IPS-18a (cell line): Measurements from ENCODE around the gene ZBTB46.

Experiments used
- H3K27ac ChIP-seq: one replicate; pipeline ENCODE4 v1.5.1; 2013; ENCODE audit warnings: low read length
- H3K27me3 ChIP-seq: one replicate; pipeline ENCODE4 v1.6.1; 2013; ENCODE audit warnings: mild to moderate bottlenecking, low read length; ENCODE audit not compliant: control insufficient read depth, insufficient read depth
- H3K36me3 ChIP-seq: one replicate; pipeline ENCODE4 v1.6.1; 2013; ENCODE audit warnings: low read depth, low read length; ENCODE audit not compliant: control insufficient read depth
- H3K4me1 ChIP-seq: one replicate; pipeline ENCODE4 v1.6.1; 2013; ENCODE audit warnings: low read depth, low read length; ENCODE audit not compliant: control insufficient read depth
- H3K4me3 ChIP-seq: one replicate; pipeline ENCODE4 v1.5.1; 2013; ENCODE audit warnings: low read length
- H3K9ac ChIP-seq: one replicate; pipeline ENCODE4 v1.6.1; 2013; ENCODE audit warnings: mild to moderate bottlenecking, low read length, moderate library complexity
- H3K9me3 ChIP-seq: one replicate; pipeline ENCODE4 v1.6.1; 2013; ENCODE audit warnings: low read depth, low read length; ENCODE audit not compliant: control insufficient read depth

The ZBTB46 gene

GRCh38 chr20:63705232-63706026 lies 125.6 kb downstream of the ZBTB46 start:
- H3K4me3 ChIP-seq, result no peak overlapping the region
- H3K36me3 ChIP-seq, result peaks cover 31% of the 10 kb centered on the region
- no peaks in the 10 kb centered on the region for H3K27me3 ChIP-seq
- peaks cover 3% of the 10 kb centered on the region for H3K4me1 ChIP-seq
- H3K9ac ChIP-seq, result no peak overlapping the region
- H3K9me3 ChIP-seq, result no peaks in the 10 kb centered on the region
- H3K27ac ChIP-seq, result no peak overlapping the region

DNA sequence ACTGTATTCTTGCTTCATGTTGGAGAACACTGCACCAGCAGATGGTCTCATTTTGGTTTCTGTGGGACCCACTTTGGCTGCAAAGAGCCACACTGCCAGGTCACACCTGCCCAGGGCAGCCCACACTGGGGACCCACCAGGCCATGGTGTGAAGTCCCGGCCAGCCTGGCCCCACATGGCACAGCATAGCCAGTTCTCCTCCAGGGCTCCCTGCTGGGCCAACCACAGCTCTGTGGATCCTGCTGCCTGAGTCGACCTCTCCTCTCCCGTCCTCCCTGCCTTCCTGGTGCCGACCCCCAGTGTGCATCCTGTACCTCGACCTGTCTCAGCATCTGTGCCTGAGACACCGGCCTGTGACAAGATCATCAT lies 126.3 kb downstream of the ZBTB46 start:
- no peak overlapping the region for H3K4me3 ChIP-seq
- H3K27me3 ChIP-seq, result no peaks in the 10 kb centered on the region
- peaks cover 30% of the 10 kb centered on the region for H3K36me3 ChIP-seq
- H3K4me1 ChIP-seq, result peaks cover 3% of the 10 kb centered on the region
- H3K9ac ChIP-seq, result no peak overlapping the region
- no peaks in the 10 kb centered on the region for H3K9me3 ChIP-seq
- H3K27ac ChIP-seq, result no peak overlapping the region

DNA sequence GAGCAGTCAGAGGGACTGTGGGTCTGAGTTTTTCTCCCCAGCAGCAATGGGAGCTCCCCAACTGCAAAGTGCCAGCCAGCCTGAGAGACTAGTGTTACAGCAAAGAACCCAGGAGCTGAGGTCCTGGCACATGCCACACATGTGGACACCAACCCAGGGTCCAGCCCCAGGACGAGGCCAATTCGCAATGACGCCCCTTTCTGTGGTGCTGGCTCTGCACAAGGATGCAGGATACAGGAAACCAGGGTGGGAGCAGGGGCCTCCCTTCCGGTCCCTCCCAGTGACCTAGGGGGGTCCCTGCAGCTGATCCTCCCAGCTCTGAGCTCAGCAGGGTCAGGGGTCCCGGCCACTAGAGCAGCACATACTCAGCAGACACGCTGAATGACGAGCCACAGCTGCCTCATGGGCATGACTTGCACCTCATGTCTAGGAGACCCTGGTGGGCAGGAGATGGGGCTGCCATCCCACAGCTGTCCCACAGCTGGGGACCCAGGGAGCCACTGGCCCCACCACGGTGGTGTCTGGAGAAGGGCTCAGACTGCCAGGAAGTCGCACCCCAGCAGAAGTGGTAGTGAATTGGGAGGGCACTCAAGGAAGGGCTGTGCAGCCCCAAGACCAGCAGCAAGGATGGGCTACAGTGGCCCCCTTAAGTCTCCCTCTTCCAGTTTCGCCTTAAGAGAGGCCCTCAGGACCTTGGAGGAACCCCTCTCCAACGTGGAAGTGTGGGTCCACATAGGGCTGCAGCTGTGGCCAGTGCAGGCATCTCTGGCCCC lies 126.9 kb downstream of the ZBTB46 start:
- H3K36me3 ChIP-seq, result peaks cover 26% of the 10 kb centered on the region
- no peak overlapping the region for H3K9ac ChIP-seq
- no peak overlapping the region for H3K27ac ChIP-seq
- H3K4me1 ChIP-seq, result peaks cover 3% of the 10 kb centered on the region
- H3K4me3 ChIP-seq, result no peak overlapping the region
- H3K9me3 ChIP-seq, result no peaks in the 10 kb centered on the region
- H3K27me3 ChIP-seq, result no peaks in the 10 kb centered on the region

DNA sequence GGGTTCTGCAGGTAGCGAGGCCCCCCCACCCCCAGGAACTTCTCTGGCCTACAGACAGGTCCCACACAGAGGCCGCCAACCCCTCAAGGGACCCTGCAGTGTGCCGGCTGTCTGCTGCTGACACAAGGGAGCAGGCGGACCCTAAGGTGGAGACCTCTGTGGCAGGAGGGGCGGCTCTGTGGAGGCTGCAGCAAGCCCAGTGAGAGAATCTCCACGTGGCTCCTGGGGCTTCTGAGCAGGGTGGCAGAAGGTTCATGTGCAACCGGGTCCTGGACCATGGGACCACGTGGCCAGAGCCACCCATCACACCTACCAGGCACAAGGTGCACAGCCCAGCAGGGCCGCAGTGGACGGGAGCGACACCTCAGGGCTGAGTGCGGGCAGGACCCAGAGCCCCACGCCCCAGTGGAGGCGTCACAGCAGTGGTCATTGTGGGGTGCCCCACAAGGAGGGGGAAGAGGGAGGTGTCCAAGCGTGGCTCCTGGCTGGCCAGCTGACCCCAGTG lies 127.5 kb downstream of the ZBTB46 start:
- Histone ChIP-seq H3K9me3 (no peaks in the 10 kb centered on the region), H3K27ac (no peak overlapping the region), H3K36me3 (peaks cover 24% of the 10 kb centered on the region), H3K27me3 (no peaks in the 10 kb centered on the region), H3K4me1 (peaks cover 3% of the 10 kb centered on the region), H3K9ac (no peak overlapping the region), H3K4me3 (no peak overlapping the region)

DNA sequence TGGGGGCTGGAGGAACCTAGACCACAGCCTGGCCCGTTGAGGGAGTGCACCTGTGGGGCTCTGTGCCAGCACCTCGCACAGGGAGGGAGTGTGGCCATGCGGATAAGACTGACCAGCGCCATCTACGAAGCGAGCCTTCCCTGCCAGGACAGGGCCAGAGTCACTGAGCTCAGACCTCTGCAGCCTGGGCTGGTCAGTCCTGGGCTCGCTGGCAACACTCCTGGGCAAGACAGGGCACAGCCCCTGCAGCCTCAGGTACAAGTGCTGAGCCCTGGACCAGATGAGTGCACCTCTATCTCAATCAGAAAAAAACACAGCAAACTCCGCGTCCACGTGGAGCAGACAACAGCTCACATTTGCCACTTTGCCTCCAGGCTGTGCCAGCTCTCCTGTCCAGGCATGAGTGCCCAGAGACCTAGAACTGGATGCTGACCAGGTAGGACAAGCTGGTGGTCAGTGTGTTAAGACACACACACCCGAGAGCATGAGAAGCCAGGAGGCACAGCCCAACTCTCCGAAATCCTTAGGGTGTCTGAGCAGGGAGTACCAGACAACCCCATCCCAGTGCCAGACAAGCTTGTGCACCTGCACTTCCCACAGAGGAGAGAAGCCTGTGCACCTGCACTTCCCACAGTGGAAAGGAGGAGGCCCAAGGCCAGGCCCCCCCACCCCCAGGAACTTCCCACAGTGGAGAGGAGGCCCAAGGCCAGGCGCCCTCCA lies 128.2 kb downstream of the ZBTB46 start:
- no peak overlapping the region for H3K9ac ChIP-seq
- peaks cover 24% of the 10 kb centered on the region for H3K36me3 ChIP-seq
- H3K9me3 ChIP-seq, result no peaks in the 10 kb centered on the region
- no peak overlapping the region for H3K27ac ChIP-seq
- H3K27me3 ChIP-seq, result no peaks in the 10 kb centered on the region
- peaks cover 3% of the 10 kb centered on the region for H3K4me1 ChIP-seq
- no peak overlapping the region for H3K4me3 ChIP-seq

- Histone ChIP-seq H3K9me3 (no peaks in the 10 kb centered on the region), H3K36me3 (peaks cover 24% of the 10 kb centered on the region), H3K27me3 (no peaks in the 10 kb centered on the region), H3K27ac (no peak overlapping the region), H3K4me3 (no peak overlapping the region), H3K4me1 (peaks cover 3% of the 10 kb centered on the region), H3K9ac (no peak overlapping the region)
Measured at GRCh38 chr20:63702036-63702665, 128.9 kb downstream of the ZBTB46 start.

DNA sequence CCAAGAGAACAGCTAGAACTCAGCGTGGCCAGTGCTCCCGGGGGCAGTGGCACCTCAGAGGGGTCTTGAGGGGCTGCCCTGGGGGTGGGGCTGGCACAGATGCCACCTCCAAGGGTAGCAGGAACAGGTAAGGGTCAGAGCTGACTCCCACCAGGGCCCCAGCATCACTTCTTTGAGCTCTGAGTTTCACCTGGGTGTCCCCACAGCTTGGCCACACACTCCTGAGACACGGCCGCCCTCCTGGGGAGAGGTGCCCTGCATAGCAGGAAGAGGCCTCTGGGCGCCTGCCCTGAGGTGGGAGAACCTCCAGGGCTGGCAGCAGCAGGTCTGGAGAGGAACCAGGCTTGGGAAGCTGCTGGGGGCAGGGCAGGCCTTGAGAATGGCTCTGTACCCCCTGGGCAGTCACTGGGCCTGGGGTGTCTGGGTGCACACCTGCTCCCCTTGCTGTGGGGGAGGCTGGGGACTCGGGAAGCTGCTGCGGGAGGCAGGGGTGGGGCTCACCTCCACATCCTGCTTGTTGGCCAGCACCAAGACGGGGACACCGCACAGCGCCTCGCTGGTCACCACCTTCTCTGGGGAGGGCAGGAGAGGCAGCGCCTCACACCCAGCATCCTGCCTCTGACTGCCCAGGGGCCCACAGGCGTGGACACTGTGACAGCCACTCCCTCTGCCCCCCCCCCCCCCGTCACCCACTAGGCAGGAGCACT lies 129.6 kb downstream of the ZBTB46 start:
- no peak overlapping the region for H3K9ac ChIP-seq
- no peaks in the 10 kb centered on the region for H3K27me3 ChIP-seq
- H3K36me3 ChIP-seq, result peaks cover 22% of the 10 kb centered on the region
- no peak overlapping the region for H3K4me3 ChIP-seq
- no peaks in the 10 kb centered on the region for H3K9me3 ChIP-seq
- H3K4me1 ChIP-seq, result peaks cover 1% of the 10 kb centered on the region
- H3K27ac ChIP-seq, result no peak overlapping the region

DNA sequence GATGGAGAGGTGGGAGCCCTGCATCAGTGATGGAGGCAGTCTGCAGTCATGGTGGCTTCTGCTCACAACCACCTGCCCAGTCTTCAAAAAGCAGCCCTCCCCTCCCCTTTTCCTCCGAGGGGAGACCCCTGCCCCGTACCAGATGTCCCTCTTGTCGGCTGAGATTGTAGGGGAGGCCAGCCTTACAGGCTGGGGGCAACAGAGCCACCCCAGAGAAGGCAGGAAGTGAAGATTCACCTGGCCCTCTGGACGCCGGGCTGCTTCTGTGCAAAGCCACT lies 130.1 kb downstream of the ZBTB46 start:
- H3K4me1 ChIP-seq, result no peaks in the 10 kb centered on the region
- H3K27ac ChIP-seq, result no peak overlapping the region
- no peak overlapping the region for H3K4me3 ChIP-seq
- H3K9me3 ChIP-seq, result no peaks in the 10 kb centered on the region
- H3K36me3 ChIP-seq, result peaks cover 17% of the 10 kb centered on the region
- no peak overlapping the region for H3K9ac ChIP-seq
- no peaks in the 10 kb centered on the region for H3K27me3 ChIP-seq

- no peak overlapping the region for H3K4me3 ChIP-seq
- no peak overlapping the region for H3K9ac ChIP-seq
- no peaks in the 10 kb centered on the region for H3K9me3 ChIP-seq
- peaks cover 12% of the 10 kb centered on the region for H3K36me3 ChIP-seq
- H3K27ac ChIP-seq, result no peak overlapping the region
- no peaks in the 10 kb centered on the region for H3K4me1 ChIP-seq
- no peaks in the 10 kb centered on the region for H3K27me3 ChIP-seq
Measured at GRCh38 chr20:63700199-63701050, 130.6 kb downstream of the ZBTB46 start.

DNA sequence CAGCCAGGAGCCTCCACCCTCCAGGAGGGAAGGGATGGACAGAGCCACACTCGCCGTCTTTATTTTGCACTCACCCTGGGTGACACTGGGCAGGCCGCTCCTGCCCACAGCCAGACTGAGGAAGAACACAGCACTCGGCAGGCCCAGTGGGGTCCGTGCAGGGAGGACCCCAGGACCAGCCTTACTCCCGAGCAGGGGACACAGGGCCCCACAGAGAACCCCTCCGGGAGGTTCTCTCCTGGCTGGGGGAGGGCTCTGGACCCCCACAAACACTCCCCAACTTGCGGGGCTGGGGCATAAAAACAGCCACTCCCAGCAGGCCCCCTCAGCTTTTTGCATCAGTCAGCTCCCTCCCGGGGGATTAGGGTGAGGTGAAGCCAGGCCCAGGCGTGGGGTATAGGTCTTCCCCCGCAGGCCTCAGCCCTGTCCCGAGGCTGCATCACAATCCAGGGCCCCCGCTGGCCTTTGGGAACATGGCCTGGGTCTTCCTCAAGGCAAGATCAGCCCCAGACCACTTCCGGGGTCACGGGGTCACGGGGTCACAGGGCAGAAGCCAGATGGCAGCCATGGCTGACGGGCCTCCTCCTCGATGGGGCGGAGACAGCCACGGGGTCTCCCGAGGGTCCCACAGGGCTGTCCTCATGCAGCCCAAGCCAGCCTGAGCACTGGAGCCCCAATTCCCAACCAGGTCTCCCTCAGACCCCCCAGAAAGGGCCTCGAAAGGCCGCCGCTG lies 131.4 kb downstream of the ZBTB46 start:
- peaks cover 5% of the 10 kb centered on the region for H3K36me3 ChIP-seq
- H3K9me3 ChIP-seq, result no peaks in the 10 kb centered on the region
- no peak overlapping the region for H3K4me3 ChIP-seq
- no peaks in the 10 kb centered on the region for H3K4me1 ChIP-seq
- H3K9ac ChIP-seq, result no peak overlapping the region
- H3K27ac ChIP-seq, result no peak overlapping the region
- H3K27me3 ChIP-seq, result no peaks in the 10 kb centered on the region
